T-helper 1 cell treated with Interleukin-12 subunit alpha and Interleukin-12 subunit beta and Interleukin-4 antibody, amounts not matched to agents 30 ng/mL and 1 ng/mL, for 36 hours (primary cell): ENCODE results near the gene PABPN1L. TPM values are rescaled to one million over a fixed set of nuclear protein-coding genes. Genes with fewer than 3 reads are reported as not detected.

Experiments
- intact Hi-C: fragments of 100-400 bp; cut with micrococcal nuclease; formaldehyde crosslinking; loops from one replicate; pipeline ENCODE4 v1.15.1; 2024
- total RNA-seq: library from RNA; stranded (reverse); gene quantifications from 2 replicates; pipeline ENCODE4 v1.2.3, GENCODE V29; 2022

The PABPN1L gene
- total RNA-seq, 1 donor from 2014 or later: not detected

GRCh38 chr16:88814144-88814502 is 52.3 kb downstream of the PABPN1L start:
- intact Hi-C loops: loop anchor here (5.0 kb wide), 2 partner anchors 678 to 862 kb away; partner anchors contain the start of genes ANKRD11 and BANP

Other genes with a start within 250 kb of the PABPN1L start
- not detected in 2 replicates for gene IL17C, start 228.1 kb downstream of the PABPN1L start, total RNA-seq
- 554 and 567 TPM in 2 replicates for gene CYBA, start 215.6 kb downstream of the PABPN1L start, total RNA-seq
- 86.1 and 87.5 TPM in 2 replicates for gene MVD, start 203.6 kb downstream of the PABPN1L start, total RNA-seq
- gene SNAI3, start 180.2 kb downstream of the PABPN1L start, total RNA-seq: 11.7 and 12.1 TPM in 2 replicates
- 132 and 139 TPM in 2 replicates for gene RNF166, start 160.3 kb downstream of the PABPN1L start, total RNA-seq
- 33.3 and 34.5 TPM in 2 replicates for gene CTU2, start 160.2 kb downstream of the PABPN1L start, total RNA-seq
- 230 and 240 TPM in 2 replicates for gene PIEZO1, start 81.4 kb downstream of the PABPN1L start, total RNA-seq
- gene CDT1, start 62.9 kb downstream of the PABPN1L start, total RNA-seq: 69.6 and 78.9 TPM in 2 replicates
- 164 TPM in 2 replicates for gene APRT, start 54.7 kb downstream of the PABPN1L start, total RNA-seq
- 42.0 and 42.2 TPM in 2 replicates for gene GALNS, start 9.7 kb downstream of the PABPN1L start, total RNA-seq
- gene TRAPPC2L, start 9.5 kb downstream of the PABPN1L start, total RNA-seq: 50.0 and 63.3 TPM in 2 replicates
- gene CBFA2T3, start 110.5 kb upstream of the PABPN1L start, total RNA-seq: 0.51 TPM in 2 replicates
- 55.4 and 58.6 TPM in 2 replicates for gene ACSF3, start 227.2 kb upstream of the PABPN1L start, total RNA-seq